Peyer's patch (tissue), 4 donors: ENCODE results near the gene CIAO2B.

ENCODE experiments used
- CTCF ChIP-seq, 6 experiments: fragments of 450-650 bp in 4 of 6; fragments of 200-600 bp in 2 of 6; sonication (generic) in 1 of 6; IDR thresholded peaks; one replicate each; pipeline ENCODE4 v1.5.1; 2017 to 2019; ENCODE audit warnings: antibody characterized with exemption in 6 of 6, mild to moderate bottlenecking in 3 of 6, moderate library complexity in 1 of 6
- POLR2A ChIP-seq, 2 donors: fragments of 450-650 bp; IDR thresholded peaks; one replicate each; pipeline ENCODE4 v1.5.1; 2017; ENCODE audit warnings: antibody characterized with exemption in 2 of 2, mild to moderate bottlenecking in 2 of 2, moderate library complexity in 2 of 2

DNA sequence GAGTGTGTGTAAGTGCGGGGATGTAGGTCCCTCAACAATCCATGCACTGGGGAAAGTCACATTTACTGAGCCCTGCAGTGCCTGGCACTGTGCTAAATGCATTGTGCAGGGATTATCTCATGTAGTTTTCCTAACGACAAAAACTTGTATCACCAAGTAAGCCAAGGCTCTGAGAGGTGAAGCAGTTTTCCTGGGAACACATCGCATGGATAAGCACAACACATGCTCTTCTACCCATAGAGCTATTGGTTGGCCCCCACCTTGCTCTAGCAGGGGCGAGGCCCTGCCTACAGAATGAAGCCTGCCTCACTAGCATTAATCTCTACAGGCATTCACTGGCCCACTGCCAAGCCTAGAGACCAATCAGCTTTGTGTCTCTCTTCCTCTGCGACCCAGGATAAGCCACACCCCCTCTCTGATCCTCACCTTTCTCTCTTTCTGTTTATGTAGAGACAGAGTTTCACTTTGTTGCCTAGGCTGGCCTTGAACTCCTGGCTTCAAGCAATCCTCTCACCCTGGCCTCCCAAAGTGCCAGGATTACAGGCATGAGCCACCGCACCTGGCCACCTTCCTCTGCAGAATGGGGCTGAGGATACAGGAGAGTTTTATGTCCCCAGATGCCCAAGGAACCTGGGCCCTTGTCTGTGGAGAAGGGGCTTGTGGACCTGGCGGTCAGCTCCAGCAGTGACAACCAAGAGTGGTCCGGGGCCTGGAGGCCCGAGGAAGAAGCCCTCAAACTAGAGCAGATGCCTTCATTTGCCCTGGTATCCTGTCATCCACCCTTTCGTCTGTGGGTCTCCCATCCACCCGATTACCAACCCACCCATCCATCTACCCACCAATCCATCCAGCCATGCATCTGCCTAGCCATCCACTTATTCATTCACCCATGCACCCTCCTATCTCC is 28.3 kb downstream of the CIAO2B start:
- no peak for TF ChIP-seq CTCF (IDR thresholded peaks at IDR 0.05)
- TF ChIP-seq POLR2A (IDR thresholded peaks at IDR 0.05) = no peak
